Adrenal gland (tissue), 12 donors: ENCODE data around the gene DBR1. TPM values are rescaled to one million over a fixed set of nuclear protein-coding genes. Genes with fewer than 3 reads are reported as not detected.

Experiments
- polyA plus RNA-seq, 3 donors: library from polyadenylated mRNA; stranded (reverse); fragments of 200-250 nt in 2 of 3; fragments of 350-450 nt in 1 of 3; fragmentation: Illumina TruSeq in 1 of 3; extraction: RNeasy Lipid Tissue Mini Kit (QIAGEN cat#74804) in 1 of 3; gene quantifications; one replicate each; pipeline ENCODE4 v1.2.3, GENCODE V29; 2013 to 2014
- total RNA-seq, 9 donors: library from RNA; depleted of rRNA in 4 of 9; stranded (reverse); fragments of >200 nt in 4 of 9; fragments of 120-200 nt in 1 of 9; fragmentation: NEBNext Ultra II Directional in 1 of 9; extraction: Animal tissue kit (Norgen Biotek cat#: 25700) in 1 of 9; gene quantifications; one replicate each; pipeline versions ENCODE4 v1.1.0 to v1.2.4, GENCODE V29; 2013 to 2023
- donor health status: healthy with polysubstance abuse.
- donor health status: Bipolar disorder and iron deficiency.
- donor health status: DM: yes; HTN: yes; CAD: no.
- donor health status: DM: no; HTN: no; CAD: no.
- donor health status: DM: no; HTN: no; CAD: no.
- donor health status: DM: yes; HTN: yes; CAD: no.

DBR1 gene
- total and polyA plus RNA-seq, 12 donors, result 5.6 to 18.8 (median 12.0) TPM

Other genes with a start within 250 kb of the DBR1 start
- gene CLDN18, start 164.8 kb downstream of the DBR1 start, total RNA-seq, result under 1 TPM in 3 of 9 donors, not detected in 6; 0.17 to 0.31 (median 0.25) TPM
- under 1 TPM in 1 of 3 donors, not detected in 2; 0.03 TPM for gene CLDN18, start 164.8 kb downstream of the DBR1 start, polyA plus RNA-seq
- gene DZIP1L, start 59.3 kb downstream of the DBR1 start, total RNA-seq, result 10 to 100 TPM in 1 of 9 donors, 1 to 10 TPM in 8; 1.6 to 13.7 (median 4.8) TPM
- gene DZIP1L, start 59.3 kb downstream of the DBR1 start, polyA plus RNA-seq, result 1 to 10 TPM; 1.2 to 7.3 (median 5.5) TPM
- not detected for gene A4GNT, start 42.5 kb downstream of the DBR1 start, total RNA-seq
- gene A4GNT, start 42.5 kb downstream of the DBR1 start, polyA plus RNA-seq, result not detected
- 100 to 1,000 TPM in 1 of 9 donors, 10 to 100 TPM in 8; 27.8 to 103 (median 44.1) TPM for gene ARMC8, start 12.4 kb upstream of the DBR1 start, total RNA-seq
- 10 to 100 TPM; 17.3 to 52.4 (median 18.5) TPM for gene ARMC8, start 12.4 kb upstream of the DBR1 start, polyA plus RNA-seq
- gene NME9, start 154.9 kb upstream of the DBR1 start, total RNA-seq, result 1 to 10 TPM in 2 of 9 donors, under 1 TPM in 2, not detected in 5; 0.46 to 1.9 (median 0.79) TPM
- gene NME9, start 154.9 kb upstream of the DBR1 start, polyA plus RNA-seq, result 1 to 10 TPM in 1 of 3 donors, under 1 TPM in 2; 0.46 to 2.6 (median 0.77) TPM
- 100 to 1,000 TPM in 6 of 9 donors, 10 to 100 TPM in 3; 52.5 to 337 (median 117) TPM for gene MRAS, start 173.7 kb upstream of the DBR1 start, total RNA-seq
- gene MRAS, start 173.7 kb upstream of the DBR1 start, polyA plus RNA-seq, result 100 to 1,000 TPM in 1 of 3 donors, 10 to 100 TPM in 2; 47.9 to 273 (median 60.0) TPM